ENCODE results near the gene CPTP.

The CPTP gene

GRCh38 chr1:1346501-1346890 lies 21.9 kb downstream of the CPTP start:
- no peak for TF ChIP-seq POLR2A (IDR thresholded peaks at IDR 0.05; ENCODE audit: low read length)
- TF ChIP-seq GATA1 (IDR thresholded peaks at IDR 0.05; ENCODE audit: low read depth, low read length): no peak
- DNase-seq: no peak

GRCh38 chr1:1347026-1347595 lies 22.5 kb downstream of the CPTP start:
- TF ChIP-seq POLR2A (IDR thresholded peaks at IDR 0.05; ENCODE audit: low read length) (no peak), GATA1 (IDR thresholded peaks at IDR 0.05; ENCODE audit: low read depth, low read length) (no peak)
- no peak for DNase-seq

- DNase-seq: no peak
- no peak for TF ChIP-seq GATA1 (IDR thresholded peaks at IDR 0.05; ENCODE audit: low read depth, low read length)
These were observed 23.2 kb downstream of the CPTP start for GRCh38 chr1:1347663-1348419.

- TF ChIP-seq GATA1 (IDR thresholded peaks at IDR 0.05; ENCODE audit: low read depth, low read length) (no peak), POLR2A (IDR thresholded peaks at IDR 0.05; ENCODE audit: low read length) (no peak)
- peak; percentile 68 to 83 for DNase-seq
These were observed 24.0 kb downstream of the CPTP start for GRCh38 chr1:1348420-1349255.

- TF ChIP-seq GATA1 (IDR thresholded peaks at IDR 0.05; ENCODE audit: low read depth, low read length) (no peak), POLR2A (IDR thresholded peaks at IDR 0.05; ENCODE audit: low read length) (peak; percentile 47)
These were observed 24.8 kb downstream of the CPTP start, which contains the start of gene DVL1 for GRCh38 chr1:1349256-1350012. TSS of gene DVL1 (minus strand) at chr1:1349418. CDS start at chr1:1349065, 353 bp downstream.

GRCh38 chr1:1351511-1352427 lies 27.2 kb downstream of the CPTP start:
- TF ChIP-seq POLR2A (IDR thresholded peaks at IDR 0.05; ENCODE audit: low read length) (no peak), GATA1 (IDR thresholded peaks at IDR 0.05; ENCODE audit: low read depth, low read length) (no peak)
- DNase-seq: no peak

More at GRCh38 chr1:1349256-1350012, 24.8 kb downstream of the CPTP start, which contains the start of gene DVL1:
- peak; percentile 81 to 91 for DNase-seq

- no peak for DNase-seq
- TF ChIP-seq GATA1 (IDR thresholded peaks at IDR 0.05; ENCODE audit: low read depth, low read length) (no peak), POLR2A (IDR thresholded peaks at IDR 0.05; ENCODE audit: low read length) (no peak)
These were observed 28.3 kb downstream of the CPTP start for GRCh38 chr1:1352786-1353388.

- DNase-seq: no peak
- TF ChIP-seq POLR2A (IDR thresholded peaks at IDR 0.05; ENCODE audit: low read length) (no peak), GATA1 (IDR thresholded peaks at IDR 0.05; ENCODE audit: low read depth, low read length) (no peak)
These were observed 29.0 kb downstream of the CPTP start for GRCh38 chr1:1353389-1354151.

GRCh38 chr1:1354271-1355247 lies 30.0 kb downstream of the CPTP start:
- TF ChIP-seq POLR2A (IDR thresholded peaks at IDR 0.05; ENCODE audit: low read length): no peak
- TF ChIP-seq GATA1 (IDR thresholded peaks at IDR 0.05; ENCODE audit: low read depth, low read length): no peak
- DNase-seq: no peak

- peak; percentile 57 to 75 for DNase-seq
These were observed 30.8 kb downstream of the CPTP start for GRCh38 chr1:1355416-1355815.

More at GRCh38 chr1:1355416-1355815, 30.8 kb downstream of the CPTP start:
- TF ChIP-seq GATA1 (IDR thresholded peaks at IDR 0.05; ENCODE audit: low read depth, low read length) (no peak), POLR2A (IDR thresholded peaks at IDR 0.05; ENCODE audit: low read length) (no peak)

Data from erythroblast (primary cell).